H9 (cell line): Measurements from ENCODE around the gene SPPL3. TPM values are rescaled to one million over a fixed set of nuclear protein-coding genes. Genes with fewer than 3 reads are reported as not detected.

Source experiments
- DNase-seq: peaks from one replicate; pipeline ENCODE4 v3.0.0-alpha.2; 2017
- H2AFZ ChIP-seq: one replicate; pipeline ENCODE4 v1.6.1; 2013; ENCODE audit warnings: mild to moderate bottlenecking, low read length, control low read depth, moderate library complexity
- H2AK5ac ChIP-seq: 2 replicates; pipeline ENCODE4 v1.6.1; 2013; ENCODE audit warnings: low read length, control low read depth, mixed read lengths; ENCODE audit not compliant: insufficient read length
- H2BK120ac ChIP-seq: one replicate; pipeline ENCODE4 v1.6.1; 2013; ENCODE audit warnings: low read depth, mild to moderate bottlenecking, low read length, control low read depth, inconsistent platforms; ENCODE audit not compliant: poor library complexity, severe bottlenecking
- H2BK12ac ChIP-seq: 2 replicates; pipeline ENCODE4 v1.6.1; 2013; ENCODE audit warnings: low read length, control low read depth, mixed read lengths, low read depth; ENCODE audit not compliant: insufficient read length
- H2BK15ac ChIP-seq: 2 replicates; pipeline ENCODE4 v1.6.1; 2013; ENCODE audit warnings: low read depth, low read length, control low read depth
- H2BK20ac ChIP-seq: one replicate; pipeline ENCODE4 v1.6.1; 2013; ENCODE audit warnings: low read depth, mild to moderate bottlenecking, low read length, control low read depth, inconsistent platforms; ENCODE audit not compliant: poor library complexity, severe bottlenecking
- H2BK5ac ChIP-seq: 2 replicates; pipeline ENCODE4 v1.6.1; 2013; ENCODE audit warnings: low read length, control low read depth, mixed read lengths; ENCODE audit not compliant: insufficient read length
- H3K14ac ChIP-seq: 2 replicates; pipeline ENCODE4 v1.6.1; 2013; ENCODE audit warnings: low read length, control low read depth; ENCODE audit not compliant: insufficient read depth
- H3K18ac ChIP-seq: 2 replicates; pipeline ENCODE4 v1.6.1; 2013; ENCODE audit warnings: low read depth, mild to moderate bottlenecking, mixed read lengths, low read length, control low read depth; ENCODE audit not compliant: insufficient read length
- H3K23ac ChIP-seq: 2 replicates; pipeline ENCODE4 v1.6.1; 2013; ENCODE audit warnings: low read length, control low read depth, mixed read lengths, low read depth; ENCODE audit not compliant: insufficient read length
- H3K23me2 ChIP-seq: 2 replicates; pipeline ENCODE4 v1.6.1; 2013; ENCODE audit warnings: low read depth, mild to moderate bottlenecking, mixed read lengths, low read length, control low read depth; ENCODE audit not compliant: insufficient read length, poor library complexity, severe bottlenecking
- H3K27ac ChIP-seq: 2 replicates; pipeline ENCODE4 v1.5.1; 2013; ENCODE audit warnings: low read length, control low read depth, mixed read lengths, low read depth; ENCODE audit not compliant: insufficient read length
- H3K27me3 ChIP-seq: 2 replicates; pipeline ENCODE4 v1.6.1; 2013; ENCODE audit warnings: low read length, control low read depth, inconsistent platforms; ENCODE audit not compliant: insufficient read depth
- H3K4ac ChIP-seq: 2 replicates; pipeline ENCODE4 v1.6.1; 2013; ENCODE audit warnings: low read depth, mild to moderate bottlenecking, control low read depth, inconsistent platforms, low read length, moderate library complexity
- H3K4me1 ChIP-seq: 2 replicates; pipeline ENCODE4 v1.6.1; 2013; ENCODE audit warnings: low read length, control low read depth, inconsistent platforms; ENCODE audit not compliant: insufficient read depth
- H3K4me2 ChIP-seq: 2 replicates; pipeline ENCODE4 v1.6.1; 2013; ENCODE audit warnings: low read length, control low read depth, mixed read lengths; ENCODE audit not compliant: insufficient read length, insufficient read depth
- H3K56ac ChIP-seq: 2 replicates; pipeline ENCODE4 v1.6.1; 2013; ENCODE audit warnings: low read depth, mild to moderate bottlenecking, mixed read lengths, low read length, control low read depth; ENCODE audit not compliant: insufficient read length
- H3K79me1 ChIP-seq: 2 replicates; pipeline ENCODE4 v1.6.1; 2013; ENCODE audit warnings: low read depth, mild to moderate bottlenecking, moderate library complexity, low read length, control low read depth, inconsistent platforms; ENCODE audit not compliant: insufficient read depth, poor library complexity, severe bottlenecking
- H3K79me2 ChIP-seq: 2 replicates; pipeline ENCODE4 v1.6.1; 2013; ENCODE audit warnings: low read length, control low read depth, inconsistent platforms; ENCODE audit not compliant: insufficient read depth
- H3K9ac ChIP-seq: 2 replicates; pipeline ENCODE4 v1.6.1; 2013; ENCODE audit warnings: low read length, control low read depth, mixed read lengths; ENCODE audit not compliant: insufficient read length; ENCODE audit errors: extremely low read depth
- H3K9me3 ChIP-seq: one replicate; pipeline ENCODE4 v1.6.1; 2013; ENCODE audit warnings: low read depth, low read length, inconsistent platforms; ENCODE audit not compliant: control insufficient read depth
- H3T11ph ChIP-seq: one replicate; pipeline ENCODE4 v1.6.1; 2013; ENCODE audit warnings: mild to moderate bottlenecking, low read length, control low read depth, inconsistent platforms
- H4K20me1 ChIP-seq: one replicate; pipeline ENCODE4 v1.6.1; 2013; ENCODE audit not compliant: control insufficient read depth, insufficient read length, insufficient read depth
- H4K5ac ChIP-seq: 2 replicates; pipeline ENCODE4 v1.6.1; 2013; ENCODE audit warnings: low read depth, mild to moderate bottlenecking, mixed read lengths, low read length, control low read depth; ENCODE audit not compliant: insufficient read length
- H4K8ac ChIP-seq: replicated peaks from 2 replicates; pipeline ENCODE4 v1.6.1; 2013; ENCODE audit warnings: low read length, control low read depth, mixed read lengths, low read depth; ENCODE audit not compliant: insufficient read length
- H4K91ac ChIP-seq: 2 replicates; pipeline ENCODE4 v1.6.1; 2013; ENCODE audit warnings: low read depth, mild to moderate bottlenecking, moderate library complexity, mixed read lengths, low read length, control low read depth; ENCODE audit not compliant: insufficient read length
- H3K27ac Mint-ChIP-seq, 3 experiments: 2 replicates in 2 of 3; 3 replicates in 1 of 3; pipeline ENCODE4 v1.8.0; 2020 to 2021; ENCODE audit warnings: mixed read lengths in 3 of 3, mild to moderate bottlenecking in 1 of 3, moderate library complexity in 1 of 3
- H3K27me3 Mint-ChIP-seq: 2 replicates; pipeline ENCODE4 v1.8.0; 2021; ENCODE audit warnings: low read depth, mild to moderate bottlenecking, moderate library complexity, mixed read lengths
- H3K36me3 Mint-ChIP-seq, 3 experiments: 2 replicates in 2 of 3; 3 replicates in 1 of 3; pipeline ENCODE4 v1.8.0; 2020 to 2021; ENCODE audit warnings: low read depth in 3 of 3, mixed read lengths in 3 of 3; ENCODE audit not compliant: insufficient read depth in 1 of 3
- H3K4me1 Mint-ChIP-seq, 2 experiments: 2 replicates each; pipeline ENCODE4 v1.8.0; 2020; ENCODE audit warnings: mixed read lengths in 2 of 2
- H3K4me3 Mint-ChIP-seq, 2 experiments: 2 replicates in 1 of 2; 3 replicates in 1 of 2; pipeline ENCODE4 v1.8.0; 2020 to 2021; ENCODE audit warnings: mild to moderate bottlenecking in 2 of 2, mixed read lengths in 2 of 2, moderate library complexity in 1 of 2
- H3K9me3 Mint-ChIP-seq, 2 experiments: 2 replicates in 1 of 2; 3 replicates in 1 of 2; pipeline ENCODE4 v1.8.0; 2020; ENCODE audit warnings: mild to moderate bottlenecking in 2 of 2, mixed read lengths in 2 of 2, moderate library complexity in 1 of 2
- WGBS: extraction: QIAGEN DNeasy Blood & Tissue Kit; methylation state at CpG from one replicate; pipeline ENCODE4 v1.1.7; 2013; ENCODE audit warnings: missing lambda C conversion rate, low lambda C conversion rate, mixed read lengths; ENCODE audit not compliant: insufficient read length; ENCODE audit errors: extremely low coverage; 5-methylcytosine and 5-hydroxymethylcytosine counted together
- total RNA-seq: library from RNA; stranded (reverse); gene quantifications from 2 replicates; pipeline ENCODE4 v1.2.1, GENCODE V29; 2021
- TF ChIP-seq, protein P1 (sequence below): fragments of 200-600 bp; sonication (generic); conservative IDR thresholded peaks from 3 replicates; pipeline ENCODE4 v1.8.0; 2021; ENCODE audit warnings: antibody characterized with exemption, mild to moderate bottlenecking

Gene SPPL3
- total RNA-seq, 1 experiment from 2014 or later, result 46.3 TPM

DNA sequence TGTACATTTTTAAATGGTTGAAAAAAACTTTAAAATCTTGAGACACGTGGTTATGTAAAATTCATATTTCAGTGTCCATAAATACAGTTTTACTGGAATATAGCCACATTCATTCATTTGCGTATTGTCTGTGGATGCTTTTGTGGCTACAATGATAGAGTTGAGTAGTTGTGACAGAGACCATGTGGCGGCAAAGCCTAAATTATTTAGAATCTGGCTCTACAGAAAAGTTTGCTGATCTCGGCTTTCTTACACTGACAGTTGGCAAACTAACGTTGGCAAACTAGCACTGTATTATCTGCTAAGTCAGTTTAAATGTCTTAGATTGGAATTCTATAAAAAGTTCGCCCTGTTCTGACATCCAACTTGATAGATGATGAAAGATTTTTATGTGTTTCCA is 191.5 kb downstream of the SPPL3 start:
- Histone ChIP-seq H4K91ac (no peak overlapping the region), H3K27ac (no peak overlapping the region), H4K20me1 (no peaks in the 10 kb centered on the region), H3K79me2 (no peaks in the 10 kb centered on the region; the same call in 1 of the 2 replicates), H3K4ac (no peak overlapping the region), H3K9ac (no peak overlapping the region), H2BK20ac (no peak overlapping the region), H3K14ac (no peak overlapping the region), H2BK120ac (no peak overlapping the region), H2AK5ac (no peak overlapping the region), H3K9me3 (no peaks in the 10 kb centered on the region), H3K79me1 (no peaks in the 10 kb centered on the region), H4K8ac (no peak overlapping the region), H2AFZ (no peak overlapping the region), H4K5ac (no peak overlapping the region), H3K56ac (no peak overlapping the region), H2BK15ac (no peak overlapping the region), H3K4me1 (no peaks in the 10 kb centered on the region; the same call in 1 of the 2 replicates), H3K4me2 (no peak overlapping the region), H3K27me3 (no peaks in the 10 kb centered on the region), H3K23me2 (peaks cover 7% of the 10 kb centered on the region), H2BK12ac (no peak overlapping the region), H3K23ac (no peak overlapping the region), H3K18ac (no peak overlapping the region), H3T11ph (no peak overlapping the region), H2BK5ac (no peak overlapping the region)
- no peak for DNase-seq
- Mint-ChIP-seq H3K4me3 (0 out of 5 replicates have a peak overlapping the region, but pooled peaks of 1 of the 2 experiments have one; percentile 83), H3K27me3 (no peaks in the 10 kb centered on the region; the same call in 1 of the 2 replicates), H3K36me3 (peaks cover 28 to 46% (median 45%) of the 10 kb centered on the region in 3 experiments), H3K9me3 (no peaks in the 10 kb centered on the region), H3K27ac (0 out of 7 replicates have a peak overlapping the region, but pooled peaks of 1 of the 3 experiments have one; percentile 6), H3K4me1 (peaks cover 19% of the 10 kb centered on the region in 2 experiments)
- TF ChIP-seq, protein P1, sequence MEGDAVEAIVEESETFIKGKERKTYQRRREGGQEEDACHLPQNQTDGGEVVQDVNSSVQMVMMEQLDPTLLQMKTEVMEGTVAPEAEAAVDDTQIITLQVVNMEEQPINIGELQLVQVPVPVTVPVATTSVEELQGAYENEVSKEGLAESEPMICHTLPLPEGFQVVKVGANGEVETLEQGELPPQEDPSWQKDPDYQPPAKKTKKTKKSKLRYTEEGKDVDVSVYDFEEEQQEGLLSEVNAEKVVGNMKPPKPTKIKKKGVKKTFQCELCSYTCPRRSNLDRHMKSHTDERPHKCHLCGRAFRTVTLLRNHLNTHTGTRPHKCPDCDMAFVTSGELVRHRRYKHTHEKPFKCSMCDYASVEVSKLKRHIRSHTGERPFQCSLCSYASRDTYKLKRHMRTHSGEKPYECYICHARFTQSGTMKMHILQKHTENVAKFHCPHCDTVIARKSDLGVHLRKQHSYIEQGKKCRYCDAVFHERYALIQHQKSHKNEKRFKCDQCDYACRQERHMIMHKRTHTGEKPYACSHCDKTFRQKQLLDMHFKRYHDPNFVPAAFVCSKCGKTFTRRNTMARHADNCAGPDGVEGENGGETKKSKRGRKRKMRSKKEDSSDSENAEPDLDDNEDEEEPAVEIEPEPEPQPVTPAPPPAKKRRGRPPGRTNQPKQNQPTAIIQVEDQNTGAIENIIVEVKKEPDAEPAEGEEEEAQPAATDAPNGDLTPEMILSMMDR, result no peak
- WGBS, result no CpG with 5 or more reads among the region's 6 CpGs

Other genes with a start within 250 kb of the SPPL3 start
- 181 TPM in 2 replicates for gene MLEC, start 217.2 kb downstream of the SPPL3 start, total RNA-seq
- gene UNC119B, start 193.9 kb downstream of the SPPL3 start, total RNA-seq, result 51.5 and 53.5 TPM in 2 replicates
- 8.3 and 9.5 TPM in 2 replicates for gene ACADS, start 178.5 kb downstream of the SPPL3 start, total RNA-seq
- not detected in 2 replicates for gene HNF1A, start 74.2 kb upstream of the SPPL3 start, total RNA-seq
- 24.8 and 25.7 TPM in 2 replicates for gene C12orf43, start 112.1 kb upstream of the SPPL3 start, total RNA-seq
- gene OASL, start 134.9 kb upstream of the SPPL3 start, total RNA-seq, result not detected in 2 replicates
- 0.09 TPM in 1 of 2 replicates, not detected in the other for gene P2RX7, start 228.5 kb upstream of the SPPL3 start, total RNA-seq